NCI-H2029 (cell line): Measurements from ENCODE around the gene MUC5AC.
"Not testable (repeated sequence)": the region's sequence is repeated elsewhere in the genome, so short reads cannot be mapped to it uniquely, and the experiment has no call there.

Experiments used
- DNase-seq: peaks from one replicate; lab custom pipeline; 2025; lab: John Stamatoyannopoulos, UW

Gene MUC5AC

DNA sequence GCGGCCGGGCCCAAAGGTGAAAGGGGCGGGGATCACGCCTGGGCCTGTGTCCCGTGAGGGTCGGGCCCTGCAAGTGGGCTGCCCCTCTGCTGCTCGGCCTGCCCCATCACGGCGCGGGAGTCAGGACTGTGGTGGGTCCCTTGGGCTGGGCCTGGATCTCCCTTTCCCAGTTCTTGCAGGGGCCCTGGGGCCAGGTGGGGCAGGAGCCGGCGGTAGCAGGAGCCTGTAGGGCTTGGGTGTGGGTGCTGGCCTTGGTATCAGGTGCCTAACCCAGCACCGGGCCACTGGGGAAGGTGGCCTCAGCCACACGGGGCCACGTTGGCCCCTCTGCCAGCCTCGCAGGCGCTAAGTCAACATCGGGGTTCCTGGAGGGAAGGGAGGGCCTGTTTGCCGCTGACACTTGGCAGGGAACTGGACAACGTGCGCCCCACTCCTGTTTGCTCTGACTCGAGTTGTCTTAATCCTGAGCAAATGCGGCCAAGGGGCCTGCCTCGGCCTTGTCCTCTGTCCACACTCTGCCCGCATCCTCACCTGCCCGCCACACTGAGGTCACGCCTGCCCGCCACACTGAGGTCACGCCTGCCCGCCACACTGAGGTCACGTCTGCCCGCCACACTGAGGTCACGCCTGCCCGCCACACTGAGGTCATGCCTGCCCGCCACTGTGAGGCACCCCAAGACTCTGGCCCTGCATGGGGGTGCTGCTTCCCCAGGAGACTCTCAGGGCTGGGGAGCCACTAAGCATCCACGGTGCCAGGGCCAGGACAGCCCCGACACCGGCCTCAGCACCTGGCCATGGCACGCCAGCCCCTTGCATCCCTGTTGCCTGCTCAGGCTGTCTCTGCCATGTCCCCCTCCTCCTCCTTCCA, 50.9 kb downstream of the MUC5AC start:
- DNase-seq, result no peak

DNA sequence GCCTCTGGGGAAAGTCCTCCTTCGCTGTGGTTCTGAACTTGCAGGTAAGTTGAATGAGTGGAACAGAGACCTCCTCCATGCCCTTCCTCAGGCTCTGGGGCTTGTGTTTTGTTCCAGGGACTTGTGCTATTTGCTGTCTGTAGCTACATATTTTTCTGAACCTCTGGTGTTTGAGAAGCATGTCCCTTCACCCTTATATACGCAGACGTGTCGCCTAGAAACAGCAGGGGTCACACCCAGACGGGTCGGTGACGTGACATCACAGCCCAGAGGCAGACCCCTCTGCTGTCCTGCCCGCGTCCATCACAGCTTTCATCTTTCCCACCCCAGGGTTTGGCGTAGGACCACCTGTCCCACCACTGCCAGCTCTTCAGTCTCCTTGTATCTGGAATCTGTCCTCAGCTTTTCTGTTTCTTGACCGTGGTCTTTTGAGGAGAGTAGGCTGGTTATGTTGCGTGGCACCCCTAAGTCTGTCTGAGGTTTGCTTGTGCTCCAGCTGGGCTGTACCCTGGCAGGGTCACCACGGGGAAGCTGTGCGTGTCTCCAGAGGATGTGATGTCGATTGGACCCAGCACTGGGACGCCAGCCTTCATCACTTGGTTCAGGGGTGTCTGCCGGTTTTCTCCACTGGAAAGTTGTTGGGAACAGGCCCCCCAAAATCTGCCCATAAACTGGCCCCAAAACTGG, 51.8 kb downstream of the MUC5AC start:
- DNase-seq, result no peak

DNA sequence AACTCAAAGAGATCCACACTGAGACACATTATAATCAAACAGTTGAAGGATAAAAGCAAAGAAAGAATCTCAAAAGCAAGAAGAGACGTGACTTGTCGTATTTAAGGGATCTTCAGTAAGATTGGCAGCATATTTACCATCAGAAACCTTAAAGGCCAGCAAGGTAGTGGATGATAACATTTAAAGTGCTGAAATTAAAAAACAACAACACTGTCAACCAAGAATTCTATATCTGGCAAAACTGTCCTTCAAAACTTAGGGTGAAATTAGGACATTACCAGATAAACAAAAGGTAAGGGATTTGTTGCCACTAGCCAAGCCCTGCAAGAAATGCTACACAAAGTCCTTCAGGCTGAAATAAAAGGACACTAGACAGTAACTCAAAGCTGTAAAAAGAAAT, 54.1 kb downstream of the MUC5AC start:
- no peak for DNase-seq

DNA sequence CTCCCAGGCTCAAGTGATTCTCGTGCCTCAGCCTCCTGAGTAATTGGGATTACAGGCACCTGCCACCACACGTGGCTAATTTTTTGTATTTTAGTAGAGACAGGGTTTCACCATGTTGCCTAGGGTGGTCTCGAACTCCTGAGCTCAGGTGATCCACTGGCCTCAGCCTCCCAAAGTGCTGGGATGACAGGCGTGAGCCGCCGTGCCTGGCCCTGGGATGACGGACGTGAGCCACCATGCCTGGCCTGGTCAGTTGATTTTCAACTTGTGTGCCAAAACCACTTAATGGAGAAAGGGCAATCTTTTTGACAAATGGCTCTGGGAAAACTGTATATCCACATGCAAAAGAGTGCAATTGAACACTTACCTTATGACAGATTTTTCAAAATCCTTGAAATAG, 58.1 kb downstream of the MUC5AC start:
- not testable (repeated sequence) for DNase-seq

DNA sequence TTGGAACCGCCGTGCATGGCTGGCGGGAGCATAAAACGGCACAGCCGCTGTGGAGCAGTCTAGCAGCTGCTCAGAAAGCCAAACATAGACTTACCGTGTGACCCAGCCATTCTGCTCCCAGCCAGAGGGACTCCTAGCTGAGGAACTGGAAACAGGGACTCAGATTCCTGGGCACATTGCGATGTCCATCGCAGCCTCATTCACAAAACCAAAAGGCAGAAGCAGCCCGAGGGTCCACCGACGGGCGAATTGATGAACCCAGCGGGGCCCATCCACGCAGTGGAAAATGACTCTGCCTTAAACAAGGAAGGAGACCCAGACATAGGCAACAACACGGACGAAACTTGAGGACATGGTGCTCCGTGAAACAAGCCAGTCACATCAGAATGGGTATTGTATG, 59.4 kb downstream of the MUC5AC start:
- no peak for DNase-seq

DNA sequence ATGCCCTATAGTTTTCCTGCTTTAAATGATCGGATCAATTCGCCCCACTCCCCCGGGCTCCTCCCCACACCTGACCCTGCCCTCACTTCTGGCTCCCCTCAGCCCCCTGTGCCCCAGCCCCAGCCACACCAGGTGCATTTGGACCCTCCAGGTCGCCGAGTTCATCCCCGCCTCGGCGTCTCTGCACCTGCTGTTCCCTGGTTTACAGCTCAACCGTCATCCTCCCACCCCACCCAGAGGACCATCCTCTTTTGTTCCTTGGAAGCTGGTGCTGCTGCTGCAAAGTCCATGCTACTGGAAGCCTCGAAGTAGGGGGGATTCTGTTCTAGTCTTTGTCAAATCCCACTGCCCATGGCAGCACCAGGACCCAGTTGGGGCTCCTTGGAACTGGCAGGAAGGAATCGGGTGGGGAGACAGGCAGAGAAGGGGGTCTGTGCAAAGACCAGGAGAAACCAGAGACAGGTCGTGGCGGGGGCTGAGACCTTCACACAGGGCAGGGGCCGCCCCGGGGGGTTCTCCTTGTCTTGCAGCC, 60.6 kb downstream of the MUC5AC start:
- DNase-seq, result no peak

DNA sequence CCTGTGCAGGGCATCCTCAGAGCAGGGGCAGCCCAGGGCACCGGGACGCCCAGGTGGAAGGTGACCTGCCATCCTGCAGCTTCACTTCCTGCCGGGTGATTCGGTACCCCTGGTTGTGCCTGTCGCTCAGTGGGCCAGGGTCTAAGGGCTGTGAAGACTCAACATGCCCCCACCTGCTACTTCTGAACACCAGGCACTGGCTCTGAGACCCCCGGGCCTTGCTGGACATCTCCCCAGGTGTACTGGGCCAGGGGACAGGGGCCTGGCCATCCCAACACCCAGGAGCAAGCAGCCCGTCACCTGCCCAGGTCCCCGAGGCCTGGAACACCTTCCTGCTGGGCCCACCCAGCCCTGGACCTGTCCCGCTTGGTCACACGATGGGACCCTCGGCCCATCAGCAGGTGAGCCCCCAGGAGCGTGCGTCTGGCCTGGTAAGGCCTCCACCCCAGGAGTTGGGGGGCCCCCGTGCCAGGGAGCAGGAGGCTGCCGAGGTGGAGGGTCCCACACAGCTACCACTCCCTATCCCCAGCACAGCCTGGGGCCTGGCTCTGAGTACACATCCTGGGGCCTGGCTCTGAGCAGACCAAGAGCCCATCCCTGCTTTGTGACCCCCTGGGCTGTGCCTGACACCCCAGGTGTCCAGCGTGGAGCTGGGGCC, 61.2 kb downstream of the MUC5AC start:
- no peak for DNase-seq

DNA sequence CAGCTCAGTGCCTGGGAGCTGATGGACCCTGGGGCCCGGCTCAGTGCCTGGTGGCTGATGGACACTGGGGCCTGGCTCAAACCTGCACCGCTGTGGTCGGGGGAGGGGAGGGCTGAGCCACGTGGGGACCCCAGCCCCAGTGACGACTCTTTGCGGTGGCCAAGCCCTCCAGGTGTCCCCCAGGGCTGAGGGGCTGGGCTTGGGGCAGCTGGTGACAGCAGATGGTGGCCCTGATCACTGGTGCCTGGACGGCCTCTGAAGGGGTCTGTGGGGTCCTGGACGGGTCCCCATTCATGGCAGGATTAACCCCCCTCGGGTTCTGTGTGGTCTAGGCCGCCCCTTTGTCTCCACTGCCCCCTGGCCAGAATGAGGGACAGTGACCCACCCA, 61.7 kb downstream of the MUC5AC start:
- DNase-seq, result no peak

DNA sequence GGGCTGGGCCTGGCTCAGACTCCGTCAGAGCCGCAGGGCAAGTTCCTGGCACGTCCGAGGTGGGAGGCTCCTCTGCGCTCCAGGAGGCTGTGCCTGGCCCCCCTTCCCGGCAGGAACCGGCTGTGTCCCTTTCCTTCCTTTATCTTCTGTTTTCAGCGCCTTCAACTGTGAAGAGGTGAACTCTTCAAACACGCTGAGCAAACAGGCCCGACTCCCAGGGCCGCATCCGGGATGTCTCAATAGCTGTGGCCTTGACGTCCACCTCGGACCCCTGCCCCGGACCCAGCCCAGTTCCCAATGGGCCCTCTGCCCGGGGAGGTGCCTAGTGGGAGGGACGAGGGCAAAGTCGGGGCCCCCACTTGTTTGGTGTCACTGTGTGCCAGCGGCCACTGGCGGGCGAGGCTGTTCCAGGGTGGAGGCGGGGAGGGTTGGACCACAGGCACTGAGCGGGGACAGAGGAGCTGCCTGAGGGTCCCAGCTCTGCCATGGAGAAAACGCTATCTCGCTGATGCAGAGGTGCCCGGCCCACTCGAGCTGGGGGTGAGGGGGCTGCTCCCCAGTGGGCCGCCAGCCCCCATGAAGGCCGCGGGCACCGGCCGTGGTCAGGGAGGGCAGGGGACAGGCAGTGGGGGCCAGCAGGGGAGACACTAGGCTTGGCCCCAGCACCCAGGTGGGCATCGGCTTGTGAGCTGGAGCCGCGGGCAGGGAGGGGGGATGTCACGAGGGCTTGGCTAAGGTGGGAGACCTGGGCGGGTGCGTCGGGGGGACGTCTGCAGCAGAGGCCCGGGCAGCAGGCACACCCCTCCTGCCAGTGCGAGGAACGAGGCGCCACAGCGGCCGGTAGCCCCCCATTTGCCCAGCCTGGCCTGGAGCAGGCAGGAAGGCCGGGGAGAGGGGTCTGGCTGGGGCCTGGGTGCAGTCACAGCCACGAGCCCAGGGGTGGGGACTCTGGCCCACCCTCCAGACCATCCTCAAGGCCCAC, 62.4 kb downstream of the MUC5AC start:
- peak; percentile 52 for DNase-seq

DNA sequence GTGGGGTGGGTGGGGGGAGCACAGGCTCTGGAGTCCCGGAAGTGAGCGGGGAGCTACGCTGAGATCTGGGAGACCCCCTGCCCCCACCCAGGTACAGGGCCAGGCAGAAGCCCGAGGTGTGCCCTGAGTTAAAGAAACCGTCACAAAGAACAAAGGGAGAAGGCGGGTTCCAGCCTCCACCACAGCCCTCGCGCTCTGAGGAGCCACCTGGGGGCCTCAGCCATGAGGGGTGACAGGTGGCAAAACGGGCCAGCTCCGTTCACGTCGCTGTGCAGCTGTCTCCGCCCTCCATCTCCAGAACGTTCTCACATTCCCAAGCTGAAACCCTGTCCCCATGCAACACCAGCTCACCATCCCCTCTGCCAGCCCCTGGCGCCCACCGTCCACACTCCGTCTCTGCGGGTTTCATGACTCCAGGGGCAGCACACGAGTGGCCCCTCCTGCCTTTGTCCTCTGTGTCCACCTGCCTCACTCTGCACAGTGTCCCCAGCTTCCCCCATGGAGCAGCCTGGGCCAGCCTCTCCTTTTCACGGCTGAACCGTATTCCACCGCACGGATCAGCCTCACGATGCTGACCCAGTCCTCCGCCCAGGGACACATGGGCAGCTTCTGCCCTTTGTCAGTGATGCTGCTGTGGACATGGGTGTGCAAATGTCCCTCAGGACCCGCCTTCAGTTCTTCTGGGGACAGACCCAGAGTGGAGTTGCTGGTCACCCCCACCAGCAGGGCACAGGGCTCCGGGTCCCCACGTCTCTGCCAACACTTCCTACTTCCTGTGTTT, 63.4 kb downstream of the MUC5AC start:
- DNase-seq, result no peak

DNA sequence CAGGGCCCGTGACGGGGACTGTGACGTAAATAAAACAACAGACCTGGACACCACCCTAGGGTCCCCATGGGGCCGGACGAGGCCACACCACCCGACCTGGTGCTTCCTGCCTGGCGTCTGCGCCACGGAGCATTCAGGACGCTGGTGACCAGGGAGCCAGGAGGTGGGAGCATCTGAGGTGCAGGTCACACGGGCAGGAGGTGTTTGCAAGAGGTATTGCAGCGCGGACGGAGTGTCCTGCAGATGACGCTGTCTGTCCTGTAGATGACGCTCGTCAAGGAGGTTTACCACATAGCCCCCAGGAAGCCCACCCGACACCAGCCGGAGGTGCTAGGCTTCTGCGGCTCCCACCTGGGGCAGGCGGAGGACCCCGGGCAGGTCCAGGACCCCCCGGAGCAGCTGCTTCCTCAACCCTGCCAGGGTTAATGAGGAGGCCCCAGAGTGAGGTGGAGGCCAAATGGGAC, 64.1 kb downstream of the MUC5AC start:
- DNase-seq, result no peak

DNA sequence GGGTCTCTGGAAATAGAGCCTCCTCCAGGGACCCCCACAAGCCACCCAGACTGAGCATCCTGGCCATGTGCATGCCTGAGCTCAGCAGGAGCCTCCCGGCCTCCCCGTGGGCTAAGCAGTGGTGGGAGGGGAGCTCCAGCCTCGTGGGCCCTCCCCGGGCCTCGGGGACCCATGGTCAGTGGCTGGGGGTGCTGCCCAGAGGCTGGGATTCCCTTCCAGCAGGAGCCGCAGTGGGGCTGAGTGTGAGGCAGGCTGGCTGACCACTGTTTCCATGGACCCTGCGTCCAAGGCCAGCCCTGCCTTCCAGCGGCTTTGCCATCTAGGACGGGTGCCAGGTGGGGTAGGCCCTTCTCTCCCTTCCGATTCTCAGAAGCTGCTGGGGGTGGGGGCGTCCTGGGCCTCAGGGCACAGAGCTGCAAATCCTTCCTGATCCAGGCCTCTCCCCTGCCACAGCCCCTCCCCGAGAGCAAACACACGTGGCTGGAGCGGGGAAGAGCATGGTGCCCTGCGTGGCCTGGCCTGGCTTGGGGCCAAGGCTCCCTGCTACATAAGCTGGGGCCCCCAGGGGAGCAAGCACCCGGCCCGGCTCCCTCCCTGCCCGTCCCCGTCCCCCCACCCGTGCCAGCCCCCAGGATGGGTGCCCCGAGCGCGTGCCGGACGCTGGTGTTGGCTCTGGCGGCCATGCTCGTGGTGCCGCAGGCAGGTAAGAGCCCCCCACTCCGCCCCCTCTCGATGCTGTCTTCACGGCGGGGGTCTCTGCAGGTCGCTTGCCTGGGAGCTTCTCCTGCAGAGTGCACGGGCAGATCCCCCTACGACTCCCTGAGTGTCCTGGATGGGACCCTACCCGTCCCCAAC, 65.0 kb downstream of the MUC5AC start, which contains the start of gene MUC5B:
TSS of gene MUC5B (plus strand) at position 576 of the 855 bp plus-strand sequence. CDS start at position 634, 58 bp downstream.
- no peak for DNase-seq

DNA sequence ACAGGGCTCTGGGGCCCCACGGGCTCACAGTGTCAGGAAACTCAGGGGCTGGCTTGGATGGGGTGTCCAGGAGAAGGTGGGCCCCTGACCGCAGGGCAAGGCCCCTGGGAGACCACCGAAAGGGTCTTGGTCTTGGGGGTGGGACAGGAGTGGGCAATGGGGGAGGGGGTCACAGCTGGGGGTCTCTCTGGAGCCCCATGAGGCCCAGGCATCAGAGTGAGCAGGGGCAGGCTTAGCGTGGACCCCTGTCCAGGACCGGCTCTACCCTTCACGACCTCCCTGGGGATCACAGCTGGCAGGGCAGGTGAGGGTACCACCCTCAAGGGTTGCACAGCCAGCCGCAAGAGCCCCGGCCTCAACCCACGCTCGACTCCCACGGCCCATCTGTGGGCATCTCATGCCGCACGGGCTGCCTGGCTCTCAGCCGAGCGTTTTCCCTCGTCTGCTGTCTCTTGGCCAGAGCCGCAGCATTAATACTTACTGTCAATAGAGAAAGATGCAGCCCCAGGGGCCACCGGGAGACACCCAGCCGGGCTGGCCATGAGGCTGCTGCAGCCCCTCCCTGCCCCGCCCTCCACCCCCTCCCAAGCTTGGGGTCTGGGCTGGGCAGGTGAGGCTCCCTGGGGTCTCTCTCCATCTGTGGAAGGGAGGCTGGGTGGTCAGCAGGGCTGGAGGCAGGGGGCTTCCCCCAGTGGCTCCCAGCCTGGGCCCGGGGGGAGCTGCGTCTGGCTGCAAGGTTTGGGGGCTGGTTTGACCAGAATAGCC, 65.8 kb downstream of the MUC5AC start:
- DNase-seq, result no peak

DNA sequence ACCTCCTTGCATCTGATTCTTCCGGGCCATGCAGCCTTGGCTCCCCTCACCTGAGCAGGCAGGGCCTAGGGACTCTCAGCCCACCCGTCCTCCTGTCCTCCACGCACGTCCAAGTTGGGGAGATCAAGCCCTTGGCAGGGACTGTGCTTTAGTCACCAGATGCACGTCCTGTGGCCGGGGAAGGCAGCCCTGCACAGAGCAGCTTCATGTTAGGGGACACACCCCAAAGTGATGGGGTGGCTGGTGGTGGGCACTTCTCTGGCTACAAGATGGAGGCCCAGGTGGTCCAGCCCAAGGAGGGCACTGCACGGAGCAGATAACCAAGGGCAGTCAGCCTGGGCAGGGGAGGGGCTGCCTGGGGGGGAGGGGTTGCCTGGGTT, 66.3 kb downstream of the MUC5AC start:
- no peak for DNase-seq

DNA sequence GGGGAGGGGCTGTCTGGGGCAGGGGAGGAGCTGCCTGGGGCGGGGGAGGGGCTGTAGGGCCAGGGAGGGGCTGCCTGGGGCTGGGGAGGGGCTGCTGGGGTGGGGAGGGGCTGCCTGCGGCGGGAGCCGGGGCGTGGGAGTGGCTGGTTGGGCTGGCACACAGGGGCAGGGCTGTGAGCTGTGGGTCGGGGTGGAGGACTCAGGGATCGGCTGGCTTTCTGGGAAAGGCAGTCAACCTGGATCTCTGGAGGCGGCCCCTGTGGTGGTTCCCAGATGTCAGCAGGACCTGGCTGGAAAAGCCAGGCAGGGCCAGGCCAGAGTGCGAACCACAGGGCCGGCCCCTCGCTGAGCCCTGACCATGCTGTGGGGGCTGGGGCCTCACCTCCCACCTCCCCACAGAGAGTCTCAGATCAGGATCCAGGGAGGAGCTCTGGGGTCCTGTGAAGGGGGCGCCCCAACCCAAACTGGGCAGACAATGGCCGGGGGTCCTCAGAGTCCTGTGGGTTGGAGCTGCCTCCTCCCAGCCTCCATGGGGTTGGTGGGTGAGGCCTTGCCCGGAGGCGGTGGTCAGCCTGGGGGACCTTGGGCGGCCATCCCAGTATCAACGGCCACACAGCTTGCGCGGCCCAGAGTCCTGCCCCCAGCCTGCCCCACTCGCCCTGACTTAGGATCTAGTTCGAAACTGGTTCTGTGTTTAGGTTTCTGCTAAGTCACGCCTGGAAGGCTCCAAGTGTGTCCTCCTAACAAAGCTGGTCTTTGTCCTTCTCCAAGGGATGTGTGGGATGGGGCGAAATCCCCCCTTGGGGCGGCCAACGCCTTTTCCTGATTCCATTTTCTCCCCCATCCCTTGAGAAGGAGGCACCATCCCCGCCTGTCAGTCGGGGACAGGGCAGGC, 67.0 kb downstream of the MUC5AC start:
- no peak for DNase-seq

DNA sequence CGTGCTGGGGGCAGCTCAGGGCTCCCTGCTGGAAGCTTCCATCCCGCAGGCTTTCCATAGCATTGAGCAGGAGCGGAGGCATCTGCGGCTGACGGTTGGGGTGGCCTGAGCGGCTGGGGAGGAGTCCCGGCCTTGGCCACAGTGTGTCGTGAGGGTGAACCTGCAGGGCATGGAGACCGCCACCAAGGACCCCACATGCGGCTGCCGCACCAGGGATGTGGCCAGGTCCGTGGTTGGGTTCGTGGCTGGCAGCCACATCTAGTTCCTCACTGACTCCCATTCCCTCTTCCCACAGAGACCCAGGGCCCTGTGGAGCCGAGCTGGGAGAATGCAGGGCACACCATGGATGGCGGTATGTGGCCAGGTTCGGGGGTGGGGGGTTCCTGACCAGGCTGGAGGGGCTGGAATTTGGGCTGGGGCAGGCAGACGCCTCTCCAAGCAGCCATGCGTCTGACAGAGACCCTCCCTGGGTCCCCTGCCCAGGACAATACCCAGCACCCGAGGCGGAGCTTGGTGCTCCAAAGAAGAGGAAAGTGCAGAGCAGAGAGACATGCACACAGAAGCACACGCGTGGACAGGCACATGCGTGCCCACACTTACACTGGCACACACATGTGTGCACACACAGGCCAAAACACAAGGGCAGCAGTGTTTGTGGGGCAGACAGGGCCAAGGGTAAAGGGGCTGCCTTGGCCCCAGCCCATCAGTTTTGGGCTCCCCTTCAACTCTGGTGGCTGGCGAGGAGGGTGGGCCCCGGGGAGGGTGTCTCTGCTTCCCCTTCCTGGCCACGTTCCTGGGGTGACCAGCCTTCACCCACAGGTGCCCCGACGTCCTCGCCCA, 67.9 kb downstream of the MUC5AC start:
- no peak for DNase-seq
